Measurements from ENCODE around the gene C12orf54. TPM values are rescaled to one million over a fixed set of nuclear protein-coding genes. Genes with fewer than 3 reads are reported as not detected.

Gene C12orf54
- total RNA-seq, 1 experiment from 2014 or later: not detected

DNA sequence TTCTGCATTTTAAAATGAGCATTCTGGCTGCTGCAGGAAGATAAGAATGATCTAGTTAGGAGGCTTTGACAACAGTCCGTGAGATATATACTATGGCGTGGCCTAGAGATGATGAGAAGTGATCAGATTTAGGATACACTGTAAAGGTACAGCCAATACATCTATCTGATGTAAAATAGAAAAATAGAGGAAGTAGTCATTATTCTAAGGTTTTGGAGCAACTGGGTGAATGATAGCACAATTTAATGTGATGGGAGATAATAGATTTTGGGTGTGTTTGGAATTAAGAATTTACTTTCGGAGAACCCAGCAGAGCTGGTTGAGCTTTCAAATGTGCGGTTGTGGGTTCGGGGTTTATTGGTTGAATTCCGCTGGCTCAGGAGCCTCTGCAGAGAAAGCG is 10.0 kb upstream of the C12orf54 start, which contains the start of gene ANP32D (continued):
- TF ChIP-seq, protein P1, sequence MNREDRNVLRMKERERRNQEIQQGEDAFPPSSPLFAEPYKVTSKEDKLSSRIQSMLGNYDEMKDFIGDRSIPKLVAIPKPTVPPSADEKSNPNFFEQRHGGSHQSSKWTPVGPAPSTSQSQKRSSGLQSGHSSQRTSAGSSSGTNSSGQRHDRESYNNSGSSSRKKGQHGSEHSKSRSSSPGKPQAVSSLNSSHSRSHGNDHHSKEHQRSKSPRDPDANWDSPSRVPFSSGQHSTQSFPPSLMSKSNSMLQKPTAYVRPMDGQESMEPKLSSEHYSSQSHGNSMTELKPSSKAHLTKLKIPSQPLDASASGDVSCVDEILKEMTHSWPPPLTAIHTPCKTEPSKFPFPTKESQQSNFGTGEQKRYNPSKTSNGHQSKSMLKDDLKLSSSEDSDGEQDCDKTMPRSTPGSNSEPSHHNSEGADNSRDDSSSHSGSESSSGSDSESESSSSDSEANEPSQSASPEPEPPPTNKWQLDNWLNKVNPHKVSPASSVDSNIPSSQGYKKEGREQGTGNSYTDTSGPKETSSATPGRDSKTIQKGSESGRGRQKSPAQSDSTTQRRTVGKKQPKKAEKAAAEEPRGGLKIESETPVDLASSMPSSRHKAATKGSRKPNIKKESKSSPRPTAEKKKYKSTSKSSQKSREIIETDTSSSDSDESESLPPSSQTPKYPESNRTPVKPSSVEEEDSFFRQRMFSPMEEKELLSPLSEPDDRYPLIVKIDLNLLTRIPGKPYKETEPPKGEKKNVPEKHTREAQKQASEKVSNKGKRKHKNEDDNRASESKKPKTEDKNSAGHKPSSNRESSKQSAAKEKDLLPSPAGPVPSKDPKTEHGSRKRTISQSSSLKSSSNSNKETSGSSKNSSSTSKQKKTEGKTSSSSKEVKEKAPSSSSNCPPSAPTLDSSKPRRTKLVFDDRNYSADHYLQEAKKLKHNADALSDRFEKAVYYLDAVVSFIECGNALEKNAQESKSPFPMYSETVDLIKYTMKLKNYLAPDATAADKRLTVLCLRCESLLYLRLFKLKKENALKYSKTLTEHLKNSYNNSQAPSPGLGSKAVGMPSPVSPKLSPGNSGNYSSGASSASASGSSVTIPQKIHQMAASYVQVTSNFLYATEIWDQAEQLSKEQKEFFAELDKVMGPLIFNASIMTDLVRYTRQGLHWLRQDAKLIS (CRISPR knock-in tag; IDR thresholded peaks at IDR 0.05; ENCODE audit: borderline replicate concordance): no peak
- TF ChIP-seq ZNF138 (CRISPR knock-in tag; conservative IDR thresholded peaks at IDR 0.05) (no peak), CREM (CRISPR knock-in tag; IDR thresholded peaks at IDR 0.05) (no peak), RORB (CRISPR knock-in tag; IDR thresholded peaks at IDR 0.05) (no peak), OVOL2 (CRISPR knock-in tag; IDR thresholded peaks at IDR 0.05; ENCODE audit: borderline replicate concordance) (no peak)
- TF ChIP-seq, protein P2, sequence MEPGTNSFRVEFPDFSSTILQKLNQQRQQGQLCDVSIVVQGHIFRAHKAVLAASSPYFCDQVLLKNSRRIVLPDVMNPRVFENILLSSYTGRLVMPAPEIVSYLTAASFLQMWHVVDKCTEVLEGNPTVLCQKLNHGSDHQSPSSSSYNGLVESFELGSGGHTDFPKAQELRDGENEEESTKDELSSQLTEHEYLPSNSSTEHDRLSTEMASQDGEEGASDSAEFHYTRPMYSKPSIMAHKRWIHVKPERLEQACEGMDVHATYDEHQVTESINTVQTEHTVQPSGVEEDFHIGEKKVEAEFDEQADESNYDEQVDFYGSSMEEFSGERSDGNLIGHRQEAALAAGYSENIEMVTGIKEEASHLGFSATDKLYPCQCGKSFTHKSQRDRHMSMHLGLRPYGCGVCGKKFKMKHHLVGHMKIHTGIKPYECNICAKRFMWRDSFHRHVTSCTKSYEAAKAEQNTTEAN (CRISPR knock-in tag; IDR thresholded peaks at IDR 0.05): no peak
- TF ChIP-seq, protein P3, sequence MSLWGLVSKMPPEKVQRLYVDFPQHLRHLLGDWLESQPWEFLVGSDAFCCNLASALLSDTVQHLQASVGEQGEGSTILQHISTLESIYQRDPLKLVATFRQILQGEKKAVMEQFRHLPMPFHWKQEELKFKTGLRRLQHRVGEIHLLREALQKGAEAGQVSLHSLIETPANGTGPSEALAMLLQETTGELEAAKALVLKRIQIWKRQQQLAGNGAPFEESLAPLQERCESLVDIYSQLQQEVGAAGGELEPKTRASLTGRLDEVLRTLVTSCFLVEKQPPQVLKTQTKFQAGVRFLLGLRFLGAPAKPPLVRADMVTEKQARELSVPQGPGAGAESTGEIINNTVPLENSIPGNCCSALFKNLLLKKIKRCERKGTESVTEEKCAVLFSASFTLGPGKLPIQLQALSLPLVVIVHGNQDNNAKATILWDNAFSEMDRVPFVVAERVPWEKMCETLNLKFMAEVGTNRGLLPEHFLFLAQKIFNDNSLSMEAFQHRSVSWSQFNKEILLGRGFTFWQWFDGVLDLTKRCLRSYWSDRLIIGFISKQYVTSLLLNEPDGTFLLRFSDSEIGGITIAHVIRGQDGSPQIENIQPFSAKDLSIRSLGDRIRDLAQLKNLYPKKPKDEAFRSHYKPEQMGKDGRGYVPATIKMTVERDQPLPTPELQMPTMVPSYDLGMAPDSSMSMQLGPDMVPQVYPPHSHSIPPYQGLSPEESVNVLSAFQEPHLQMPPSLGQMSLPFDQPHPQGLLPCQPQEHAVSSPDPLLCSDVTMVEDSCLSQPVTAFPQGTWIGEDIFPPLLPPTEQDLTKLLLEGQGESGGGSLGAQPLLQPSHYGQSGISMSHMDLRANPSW (CRISPR knock-in tag; conservative IDR thresholded peaks at IDR 0.05; ENCODE audit: low read depth): no peak
- TF ChIP-seq, protein P4, sequence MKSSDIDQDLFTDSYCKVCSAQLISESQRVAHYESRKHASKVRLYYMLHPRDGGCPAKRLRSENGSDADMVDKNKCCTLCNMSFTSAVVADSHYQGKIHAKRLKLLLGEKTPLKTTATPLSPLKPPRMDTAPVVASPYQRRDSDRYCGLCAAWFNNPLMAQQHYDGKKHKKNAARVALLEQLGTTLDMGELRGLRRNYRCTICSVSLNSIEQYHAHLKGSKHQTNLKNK (CRISPR knock-in tag; IDR thresholded peaks at IDR 0.05): no peak

DNA sequence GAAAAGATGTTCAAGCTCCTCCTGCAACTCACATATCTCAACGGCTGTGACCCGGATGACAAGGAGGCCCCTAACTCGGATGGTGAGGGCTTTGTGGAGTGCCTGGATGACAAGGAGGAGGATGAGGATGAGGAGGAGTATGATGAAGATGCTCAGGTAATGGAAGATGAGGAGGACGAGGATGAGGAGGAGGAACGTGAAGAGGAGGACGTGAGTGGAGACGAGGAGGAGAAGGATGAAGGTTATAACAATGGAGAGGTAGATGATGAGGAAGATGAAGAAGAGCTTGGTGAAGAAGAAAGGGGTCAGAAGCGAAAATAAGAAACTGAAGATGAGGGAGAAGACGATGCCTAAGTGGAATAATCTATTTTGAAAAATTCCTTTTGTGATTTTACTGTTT is 9.2 kb upstream of the C12orf54 start:
- H3K36me3 Mint-ChIP-seq: peaks cover 52% of the 10 kb centered on the region
- POLR2A ChIA-PET: no interaction called here
- H3K27me3 Mint-ChIP-seq (ENCODE audit: low read depth): peaks cover 50% of the 10 kb centered on the region
- ATAC-seq: no peak
- no peak overlapping the region for H3K4me3 Mint-ChIP-seq
- CTCF ChIA-PET: no interaction called here
- H3K27ac Mint-ChIP-seq: no peak overlapping the region
- no peak for DNase-seq (ENCODE audit: low spot score)
- H3K9me3 Mint-ChIP-seq: peaks cover 80% of the 10 kb centered on the region
- H3K4me1 Mint-ChIP-seq: no peaks in the 10 kb centered on the region
- TF ChIP-seq NR1H2 (CRISPR knock-in tag; IDR thresholded peaks at IDR 0.05): no peak
- TF ChIP-seq RORB (CRISPR knock-in tag; IDR thresholded peaks at IDR 0.05): no peak
- TF ChIP-seq, protein P5, sequence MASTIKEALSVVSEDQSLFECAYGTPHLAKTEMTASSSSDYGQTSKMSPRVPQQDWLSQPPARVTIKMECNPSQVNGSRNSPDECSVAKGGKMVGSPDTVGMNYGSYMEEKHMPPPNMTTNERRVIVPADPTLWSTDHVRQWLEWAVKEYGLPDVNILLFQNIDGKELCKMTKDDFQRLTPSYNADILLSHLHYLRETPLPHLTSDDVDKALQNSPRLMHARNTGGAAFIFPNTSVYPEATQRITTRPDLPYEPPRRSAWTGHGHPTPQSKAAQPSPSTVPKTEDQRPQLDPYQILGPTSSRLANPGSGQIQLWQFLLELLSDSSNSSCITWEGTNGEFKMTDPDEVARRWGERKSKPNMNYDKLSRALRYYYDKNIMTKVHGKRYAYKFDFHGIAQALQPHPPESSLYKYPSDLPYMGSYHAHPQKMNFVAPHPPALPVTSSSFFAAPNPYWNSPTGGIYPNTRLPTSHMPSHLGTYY (CRISPR knock-in tag; IDR thresholded peaks at IDR 0.05): no peak
- no peak for TF ChIP-seq NFATC4 (CRISPR knock-in tag; IDR thresholded peaks at IDR 0.05)
- TF ChIP-seq, protein P6, sequence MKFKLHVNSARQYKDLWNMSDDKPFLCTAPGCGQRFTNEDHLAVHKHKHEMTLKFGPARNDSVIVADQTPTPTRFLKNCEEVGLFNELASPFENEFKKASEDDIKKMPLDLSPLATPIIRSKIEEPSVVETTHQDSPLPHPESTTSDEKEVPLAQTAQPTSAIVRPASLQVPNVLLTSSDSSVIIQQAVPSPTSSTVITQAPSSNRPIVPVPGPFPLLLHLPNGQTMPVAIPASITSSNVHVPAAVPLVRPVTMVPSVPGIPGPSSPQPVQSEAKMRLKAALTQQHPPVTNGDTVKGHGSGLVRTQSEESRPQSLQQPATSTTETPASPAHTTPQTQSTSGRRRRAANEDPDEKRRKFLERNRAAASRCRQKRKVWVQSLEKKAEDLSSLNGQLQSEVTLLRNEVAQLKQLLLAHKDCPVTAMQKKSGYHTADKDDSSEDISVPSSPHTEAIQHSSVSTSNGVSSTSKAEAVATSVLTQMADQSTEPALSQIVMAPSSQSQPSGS (CRISPR knock-in tag; IDR thresholded peaks at IDR 0.05; ENCODE audit: borderline replicate concordance, low read depth): no peak
- TF ChIP-seq, protein P7, sequence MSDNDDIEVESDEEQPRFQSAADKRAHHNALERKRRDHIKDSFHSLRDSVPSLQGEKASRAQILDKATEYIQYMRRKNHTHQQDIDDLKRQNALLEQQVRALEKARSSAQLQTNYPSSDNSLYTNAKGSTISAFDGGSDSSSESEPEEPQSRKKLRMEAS (CRISPR knock-in tag; IDR thresholded peaks at IDR 0.05): no peak
- no peak for TF ChIP-seq SMAD3 (CRISPR knock-in tag; IDR thresholded peaks at IDR 0.05; ENCODE audit: borderline replicate concordance)
- TF ChIP-seq ESRRA (CRISPR knock-in tag; IDR thresholded peaks at IDR 0.05; ENCODE audit: borderline replicate concordance): no peak
- no peak for TF ChIP-seq FOXP1 (CRISPR knock-in tag; IDR thresholded peaks at IDR 0.05; ENCODE audit: borderline replicate concordance)
- no peak for TF ChIP-seq CBFB (CRISPR knock-in tag; IDR thresholded peaks at IDR 0.05; ENCODE audit: low read depth)
- no peak for TF ChIP-seq NR3C1 (CRISPR knock-in tag; conservative IDR thresholded peaks at IDR 0.05; ENCODE audit: low read depth)
- TF ChIP-seq, protein P8, sequence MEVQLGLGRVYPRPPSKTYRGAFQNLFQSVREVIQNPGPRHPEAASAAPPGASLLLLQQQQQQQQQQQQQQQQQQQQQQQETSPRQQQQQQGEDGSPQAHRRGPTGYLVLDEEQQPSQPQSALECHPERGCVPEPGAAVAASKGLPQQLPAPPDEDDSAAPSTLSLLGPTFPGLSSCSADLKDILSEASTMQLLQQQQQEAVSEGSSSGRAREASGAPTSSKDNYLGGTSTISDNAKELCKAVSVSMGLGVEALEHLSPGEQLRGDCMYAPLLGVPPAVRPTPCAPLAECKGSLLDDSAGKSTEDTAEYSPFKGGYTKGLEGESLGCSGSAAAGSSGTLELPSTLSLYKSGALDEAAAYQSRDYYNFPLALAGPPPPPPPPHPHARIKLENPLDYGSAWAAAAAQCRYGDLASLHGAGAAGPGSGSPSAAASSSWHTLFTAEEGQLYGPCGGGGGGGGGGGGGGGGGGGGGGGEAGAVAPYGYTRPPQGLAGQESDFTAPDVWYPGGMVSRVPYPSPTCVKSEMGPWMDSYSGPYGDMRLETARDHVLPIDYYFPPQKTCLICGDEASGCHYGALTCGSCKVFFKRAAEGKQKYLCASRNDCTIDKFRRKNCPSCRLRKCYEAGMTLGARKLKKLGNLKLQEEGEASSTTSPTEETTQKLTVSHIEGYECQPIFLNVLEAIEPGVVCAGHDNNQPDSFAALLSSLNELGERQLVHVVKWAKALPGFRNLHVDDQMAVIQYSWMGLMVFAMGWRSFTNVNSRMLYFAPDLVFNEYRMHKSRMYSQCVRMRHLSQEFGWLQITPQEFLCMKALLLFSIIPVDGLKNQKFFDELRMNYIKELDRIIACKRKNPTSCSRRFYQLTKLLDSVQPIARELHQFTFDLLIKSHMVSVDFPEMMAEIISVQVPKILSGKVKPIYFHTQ (CRISPR knock-in tag; IDR thresholded peaks at IDR 0.05): no peak
- no peak for TF ChIP-seq NFYB (CRISPR knock-in tag; conservative IDR thresholded peaks at IDR 0.05; ENCODE audit: low read depth)
- no peak for TF ChIP-seq ELF4 (CRISPR knock-in tag; IDR thresholded peaks at IDR 0.05; ENCODE audit: low read depth)
- TF ChIP-seq, protein P9, sequence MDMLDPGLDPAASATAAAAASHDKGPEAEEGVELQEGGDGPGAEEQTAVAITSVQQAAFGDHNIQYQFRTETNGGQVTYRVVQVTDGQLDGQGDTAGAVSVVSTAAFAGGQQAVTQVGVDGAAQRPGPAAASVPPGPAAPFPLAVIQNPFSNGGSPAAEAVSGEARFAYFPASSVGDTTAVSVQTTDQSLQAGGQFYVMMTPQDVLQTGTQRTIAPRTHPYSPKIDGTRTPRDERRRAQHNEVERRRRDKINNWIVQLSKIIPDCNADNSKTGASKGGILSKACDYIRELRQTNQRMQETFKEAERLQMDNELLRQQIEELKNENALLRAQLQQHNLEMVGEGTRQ (CRISPR knock-in tag; IDR thresholded peaks at IDR 0.05): no peak

All from WTC11 (cell line).